GM23248 (cell line): ENCODE data around the gene MITF.

ENCODE experiments used
- EZH2 ChIP-seq: fragments of 200-600 bp; sonication (generic); IDR thresholded peaks from 2 replicates; pipeline ENCODE4 v1.6.1; 2018; ENCODE audit warnings: antibody characterized with exemption, mild to moderate bottlenecking; ENCODE audit not compliant: insufficient read depth, poor library complexity, severe bottlenecking
- EZH2phosphoT487 ChIP-seq: fragments of 200-600 bp; sonication (generic); IDR thresholded peaks from 2 replicates; pipeline ENCODE4 v1.6.1; 2018; ENCODE audit warnings: antibody characterized with exemption, moderate library complexity, mild to moderate bottlenecking, low read depth; ENCODE audit not compliant: insufficient read depth

DNA sequence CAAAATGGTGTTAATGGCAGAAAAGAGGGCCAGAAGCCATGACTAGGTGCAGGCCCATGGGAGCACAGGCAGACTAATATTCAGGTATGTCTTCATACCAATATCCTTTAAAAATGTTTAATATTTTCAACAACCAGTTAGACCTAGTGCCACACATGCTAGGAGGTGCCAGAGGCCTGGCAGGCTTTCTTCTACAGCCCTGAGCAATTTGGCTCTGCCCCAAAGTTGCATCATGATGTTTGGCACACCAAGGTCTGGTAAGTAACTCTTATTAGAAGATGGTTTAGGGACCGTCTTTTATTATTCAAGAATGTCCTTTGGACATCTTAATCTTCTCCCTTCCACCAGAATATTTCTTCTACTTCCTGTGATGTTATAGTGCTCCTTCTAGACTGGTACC lies 34.8 kb downstream of the MITF start:
- TF ChIP-seq EZH2 = no peak
- TF ChIP-seq EZH2phosphoT487 = no peak
